GM20431 (cell line): ENCODE data around the gene DRC7.

Experiments used
- in situ Hi-C: fragments of 300-500 bp; cut with MseI, MboI; formaldehyde crosslinking; loops from one replicate; pipeline ENCODE4 v1.15.0; 2020; ENCODE audit warnings: low sequenced_read_pairs; ENCODE audit not compliant: unreplicated experiment

DRC7 gene

GRCh38 chr16:57694725-57695679, at the start of gene DRC7:
DRC7 (plus strand) TSS chr16:57694806; CDS start chr16:57697950, 3,144 bp downstream.
- in situ Hi-C loops, result no loop called here

GRCh38 chr16:57645169-57645568, 49.4 kb upstream of the DRC7 start:
- in situ Hi-C loops, result loop anchor here (10.0 kb wide), 1 partner anchor 50 kb away; no protein-coding TSS in a partner anchor

DNA sequence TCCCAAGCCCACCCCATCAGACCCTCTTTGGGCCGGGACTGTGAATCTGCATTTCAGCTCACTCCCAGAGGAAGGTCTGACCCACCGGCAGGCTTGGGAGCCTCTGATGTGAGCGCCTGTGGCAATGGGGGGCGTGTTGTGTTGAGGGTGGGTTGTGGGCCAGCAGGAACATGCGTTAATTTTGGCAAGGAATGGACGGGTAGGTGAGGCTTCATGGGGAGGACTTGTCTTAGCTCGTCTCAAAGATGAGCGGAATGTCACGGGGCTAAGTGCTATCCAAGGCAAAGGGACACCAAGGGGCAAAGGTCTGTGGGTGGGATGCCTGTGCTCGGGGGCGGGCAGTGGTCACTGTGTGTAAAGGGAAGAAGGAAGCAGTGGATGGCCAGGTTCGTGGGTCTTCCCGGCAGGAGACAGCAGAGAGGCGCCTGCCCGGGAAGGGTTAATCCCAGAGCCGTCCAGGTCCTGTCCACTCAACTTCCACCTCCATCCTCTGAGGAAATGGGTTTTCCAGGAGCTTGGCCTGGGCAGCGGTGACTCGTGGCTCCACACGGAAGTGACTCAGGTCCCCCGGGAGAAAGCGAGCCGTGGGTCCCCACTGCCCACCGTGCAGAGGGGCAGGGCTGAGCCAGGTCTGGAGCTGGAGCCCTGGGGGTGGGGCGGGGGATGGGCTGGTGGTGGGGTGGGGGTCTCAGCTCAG, 48.8 kb upstream of the DRC7 start:
- in situ Hi-C loops, result loop anchor here (10.0 kb wide), 1 partner anchor 51 kb away; no protein-coding TSS in a partner anchor

DNA sequence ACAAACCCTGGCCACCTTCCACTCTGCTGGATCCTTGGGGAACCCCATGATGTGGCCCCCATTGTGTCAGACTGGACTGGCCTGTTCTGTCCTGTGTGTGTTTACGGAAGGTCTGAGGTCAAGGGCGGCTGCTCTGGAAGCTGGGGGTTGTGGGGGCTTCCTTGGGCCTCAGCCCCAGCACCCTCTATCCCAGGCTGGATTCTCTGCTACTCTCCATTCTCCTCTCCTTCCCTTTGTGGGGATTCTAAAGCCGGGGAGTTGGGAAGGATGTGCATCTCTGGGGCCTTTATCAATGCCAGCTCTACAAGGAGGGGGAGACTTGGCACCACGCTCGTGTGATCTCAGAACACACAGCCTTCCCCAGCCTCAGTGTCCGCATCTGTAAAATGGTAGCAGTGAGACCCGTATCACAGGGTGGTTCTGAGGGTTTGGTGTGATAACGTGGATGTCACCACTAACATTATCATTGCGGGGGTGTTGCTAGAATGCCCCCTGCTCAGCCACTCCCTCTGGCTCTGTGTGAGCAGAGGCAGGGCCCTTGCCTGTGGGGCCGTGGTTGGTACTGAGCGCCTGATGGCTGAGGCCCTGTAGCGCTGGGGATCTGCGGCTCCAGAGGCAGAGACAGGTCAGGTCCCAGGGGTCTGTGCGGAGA, 48.1 kb upstream of the DRC7 start:
- in situ Hi-C loops, result loop anchor here (10.0 kb wide), 1 partner anchor 52 kb away; no protein-coding TSS in a partner anchor

- in situ Hi-C loops, result loop anchor here (10.0 kb wide), 1 partner anchor 53 kb away; no protein-coding TSS in a partner anchor
Observed at GRCh38 chr16:57647136-57647875, 47.3 kb upstream of the DRC7 start.

GRCh38 chr16:57648125-57648524, 46.5 kb upstream of the DRC7 start:
- in situ Hi-C loops, result loop anchor here (10.0 kb wide), 1 partner anchor 53 kb away; no protein-coding TSS in a partner anchor

DNA sequence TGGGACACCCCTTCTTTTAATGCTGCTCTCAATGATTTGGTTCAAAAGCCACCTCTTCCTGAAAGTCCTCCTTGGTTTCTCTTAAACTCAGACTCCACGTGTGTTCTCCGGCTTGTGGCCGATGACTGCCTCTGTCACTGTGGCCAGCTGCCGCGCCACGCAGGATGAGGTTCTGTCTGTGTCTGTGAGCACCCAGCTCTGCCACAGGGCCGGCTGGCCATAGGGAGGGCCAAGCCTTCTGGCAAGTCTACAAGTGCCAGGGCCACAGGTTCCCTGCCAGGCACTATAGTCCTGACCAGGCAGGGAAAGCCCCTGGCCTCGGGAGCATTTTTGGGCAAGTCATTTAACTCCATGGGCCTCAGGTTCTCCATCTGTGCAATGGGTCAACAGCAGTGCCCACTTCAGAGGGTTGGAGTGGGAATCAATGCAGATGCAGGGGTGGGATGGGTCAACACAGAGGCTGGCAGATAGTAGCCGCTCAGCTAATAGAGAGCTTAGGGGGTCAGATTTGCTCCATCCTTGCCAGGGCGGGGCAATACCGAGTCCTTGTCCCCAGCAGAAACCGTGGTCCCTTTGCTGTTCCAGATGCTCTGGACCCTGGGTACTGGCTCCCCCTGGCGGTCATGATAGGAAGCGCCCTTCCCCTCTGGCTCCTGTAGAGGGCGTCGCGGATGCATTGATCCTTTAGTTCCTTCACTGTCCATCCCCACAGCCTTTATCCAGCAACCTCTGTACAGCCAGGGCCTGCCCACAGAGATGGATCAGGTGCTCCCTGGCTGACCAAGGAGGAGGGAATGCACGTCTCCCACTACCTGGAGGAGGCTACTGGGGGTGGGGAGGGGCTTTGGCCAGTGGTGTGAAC, 45.8 kb upstream of the DRC7 start:
- in situ Hi-C loops, result loop anchor here (10.0 kb wide), 1 partner anchor 54 kb away; no protein-coding TSS in a partner anchor

GRCh38 chr16:57649443-57649751, 45.2 kb upstream of the DRC7 start:
- in situ Hi-C loops, result loop anchor here (10.0 kb wide), 1 partner anchor 55 kb away; no protein-coding TSS in a partner anchor

DNA sequence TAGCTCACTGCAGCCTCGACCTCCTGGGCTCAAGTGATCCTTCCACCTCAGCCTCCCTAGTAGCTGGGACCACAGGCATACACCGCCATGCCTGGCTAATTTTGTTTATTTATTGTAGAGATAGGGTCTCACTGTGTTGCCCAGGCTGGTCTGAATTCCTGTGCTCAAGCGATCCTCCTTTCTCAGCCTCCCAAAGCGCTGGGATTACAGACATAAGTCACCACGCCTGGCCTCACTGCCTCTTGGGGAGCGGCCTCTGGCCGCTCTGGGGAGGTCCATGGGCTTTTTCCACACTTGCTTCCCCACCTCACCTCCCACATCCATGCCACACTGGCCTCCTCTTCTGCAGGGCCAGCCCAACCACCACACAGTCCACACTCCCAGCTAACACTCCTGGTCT, 44.8 kb upstream of the DRC7 start:
- in situ Hi-C loops, result loop anchor here (10.0 kb wide), 1 partner anchor 55 kb away; no protein-coding TSS in a partner anchor

GRCh38 chr16:57651344-57652333, 43.0 kb upstream of the DRC7 start:
- in situ Hi-C loops, result no loop called here

GRCh38 chr16:57652695-57653471, 41.7 kb upstream of the DRC7 start:
- in situ Hi-C loops, result no loop called here

GRCh38 chr16:57653936-57654335, 40.7 kb upstream of the DRC7 start:
- in situ Hi-C loops, result no loop called here

- in situ Hi-C loops, result no loop called here
Observed at GRCh38 chr16:57656342-57656955, 38.2 kb upstream of the DRC7 start.

DNA sequence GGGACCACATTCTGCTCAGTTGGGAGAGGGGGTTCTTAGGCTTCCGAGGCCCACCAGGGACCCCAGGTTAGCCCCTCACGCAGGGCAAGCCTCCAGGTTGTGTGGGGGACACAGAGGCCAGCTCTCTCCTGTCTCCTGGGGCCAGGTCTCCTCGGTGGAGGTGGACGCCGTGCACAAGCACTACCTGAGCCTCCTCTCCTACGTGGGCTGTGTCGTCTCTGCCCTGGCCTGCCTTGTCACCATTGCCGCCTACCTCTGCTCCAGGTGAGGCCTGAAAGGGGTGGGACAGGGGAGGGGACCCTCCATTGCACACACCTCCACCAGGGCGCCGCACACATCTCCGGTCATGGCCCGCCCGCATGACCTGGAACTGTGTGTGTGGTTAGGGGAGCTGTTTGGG, 37.4 kb upstream of the DRC7 start:
- in situ Hi-C loops, result no loop called here

GRCh38 chr16:57658130-57658877, 36.3 kb upstream of the DRC7 start:
- in situ Hi-C loops, result no loop called here
